Esophagus muscularis mucosa (tissue), 4 donors: ENCODE measurements around the gene ALOX15B.

Experiments
- EP300 ChIP-seq: sonication (generic); formaldehyde crosslinking; IDR thresholded peaks from one replicate; pipeline ENCODE4 v1.6.1; 2017; ENCODE audit warnings: antibody characterized with exemption
- POLR2A ChIP-seq: fragments of 450-650 bp; IDR thresholded peaks from one replicate; pipeline ENCODE4 v1.6.1; 2017; ENCODE audit warnings: antibody characterized with exemption, moderate library complexity, mild to moderate bottlenecking, low read depth
- TF ChIP-seq, protein P1 (sequence below), 3 experiments: fragments of 200-600 bp in 2 of 3; fragments of 450-650 bp in 1 of 3; sonication (generic) in 2 of 3; IDR thresholded peaks; one replicate each; pipeline ENCODE4 v1.5.1; 2017 to 2019; ENCODE audit warnings: antibody characterized with exemption in 3 of 3, mild to moderate bottlenecking in 2 of 3, moderate library complexity in 1 of 3

DNA sequence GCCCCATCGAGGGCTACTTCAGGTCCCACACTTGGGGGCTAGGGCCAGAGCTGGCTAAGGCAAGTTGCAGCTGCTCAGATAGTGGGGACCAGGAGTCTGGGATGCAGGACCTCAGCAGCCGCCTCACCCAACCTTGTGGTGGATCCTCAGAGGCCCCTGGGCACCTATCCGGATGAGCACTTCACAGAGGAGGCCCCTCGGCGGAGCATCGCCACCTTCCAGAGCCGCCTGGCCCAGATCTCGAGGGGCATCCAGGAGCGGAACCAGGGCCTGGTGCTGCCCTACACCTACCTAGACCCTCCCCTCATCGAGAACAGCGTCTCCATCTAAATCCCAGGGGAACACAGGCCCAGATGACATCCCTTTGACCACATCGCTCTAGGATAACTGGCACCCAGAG lies 9.4 kb downstream of the ALOX15B start:
- TF ChIP-seq EP300, result no peak
- no peak for TF ChIP-seq POLR2A
- TF ChIP-seq, protein P1, sequence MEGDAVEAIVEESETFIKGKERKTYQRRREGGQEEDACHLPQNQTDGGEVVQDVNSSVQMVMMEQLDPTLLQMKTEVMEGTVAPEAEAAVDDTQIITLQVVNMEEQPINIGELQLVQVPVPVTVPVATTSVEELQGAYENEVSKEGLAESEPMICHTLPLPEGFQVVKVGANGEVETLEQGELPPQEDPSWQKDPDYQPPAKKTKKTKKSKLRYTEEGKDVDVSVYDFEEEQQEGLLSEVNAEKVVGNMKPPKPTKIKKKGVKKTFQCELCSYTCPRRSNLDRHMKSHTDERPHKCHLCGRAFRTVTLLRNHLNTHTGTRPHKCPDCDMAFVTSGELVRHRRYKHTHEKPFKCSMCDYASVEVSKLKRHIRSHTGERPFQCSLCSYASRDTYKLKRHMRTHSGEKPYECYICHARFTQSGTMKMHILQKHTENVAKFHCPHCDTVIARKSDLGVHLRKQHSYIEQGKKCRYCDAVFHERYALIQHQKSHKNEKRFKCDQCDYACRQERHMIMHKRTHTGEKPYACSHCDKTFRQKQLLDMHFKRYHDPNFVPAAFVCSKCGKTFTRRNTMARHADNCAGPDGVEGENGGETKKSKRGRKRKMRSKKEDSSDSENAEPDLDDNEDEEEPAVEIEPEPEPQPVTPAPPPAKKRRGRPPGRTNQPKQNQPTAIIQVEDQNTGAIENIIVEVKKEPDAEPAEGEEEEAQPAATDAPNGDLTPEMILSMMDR (IDR thresholded peaks at IDR 0.05), result no peak
